ENCODE data around the gene DAPP1.

DAPP1 gene

DNA sequence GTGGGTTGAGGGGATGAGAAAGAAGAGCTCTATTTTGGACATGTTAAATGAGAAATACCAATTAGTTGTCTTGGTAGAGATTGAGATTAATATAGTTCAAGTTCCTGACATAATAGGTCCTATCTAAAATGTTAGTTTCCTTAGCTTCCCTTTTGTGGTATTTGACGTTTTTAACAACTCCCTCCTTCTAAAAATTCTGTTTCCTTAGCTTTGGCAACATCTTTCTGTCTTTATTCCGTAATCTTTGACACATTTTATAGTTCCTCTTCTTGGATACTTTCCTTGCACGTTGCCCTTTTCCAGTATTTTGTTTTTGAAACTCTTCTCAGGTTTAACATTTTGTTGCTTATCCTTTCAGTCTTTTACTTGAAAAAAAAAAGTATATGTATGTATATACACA, 40.7 kb downstream of the DAPP1 start:
- no peak for DNase-seq

DNA sequence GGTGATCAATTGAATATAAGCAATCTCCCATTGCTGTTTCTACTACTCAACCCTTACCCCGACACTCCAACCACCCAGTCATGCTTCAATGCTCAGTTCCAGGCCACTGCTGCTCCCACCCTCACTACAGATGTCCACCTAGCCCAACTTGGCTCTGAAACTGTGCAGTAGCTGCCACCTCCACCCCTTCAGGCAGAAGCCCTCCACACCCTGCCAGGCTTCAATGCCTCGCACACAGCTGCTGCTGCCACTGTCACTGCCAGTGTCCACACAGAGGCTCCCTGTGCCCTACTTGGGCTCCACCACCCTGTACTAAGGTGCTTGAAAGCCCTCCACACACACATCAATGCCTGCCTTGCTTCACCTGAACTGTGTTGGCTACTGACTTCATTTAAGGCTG, 43.0 kb downstream of the DAPP1 start:
- DNase-seq = no peak

DNA sequence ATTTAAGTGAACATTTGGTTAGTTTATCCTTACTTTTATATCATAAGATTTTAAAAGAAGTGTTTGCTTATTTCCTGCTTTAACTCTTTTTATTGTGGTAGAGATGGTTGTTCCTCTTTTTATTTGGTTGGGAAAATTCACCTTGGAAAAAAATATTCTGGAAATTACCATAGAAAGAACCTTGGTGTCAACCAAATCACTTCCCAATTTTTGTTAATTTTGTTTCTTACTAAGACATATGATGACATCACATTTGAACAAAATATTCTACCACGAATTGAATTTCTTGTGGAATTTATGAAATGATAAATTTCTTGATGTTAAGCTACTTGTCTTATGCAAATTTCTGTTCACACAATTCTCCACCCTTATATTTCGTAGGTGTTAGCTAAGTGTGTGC, 43.9 kb downstream of the DAPP1 start:
- DNase-seq = no peak

DNA sequence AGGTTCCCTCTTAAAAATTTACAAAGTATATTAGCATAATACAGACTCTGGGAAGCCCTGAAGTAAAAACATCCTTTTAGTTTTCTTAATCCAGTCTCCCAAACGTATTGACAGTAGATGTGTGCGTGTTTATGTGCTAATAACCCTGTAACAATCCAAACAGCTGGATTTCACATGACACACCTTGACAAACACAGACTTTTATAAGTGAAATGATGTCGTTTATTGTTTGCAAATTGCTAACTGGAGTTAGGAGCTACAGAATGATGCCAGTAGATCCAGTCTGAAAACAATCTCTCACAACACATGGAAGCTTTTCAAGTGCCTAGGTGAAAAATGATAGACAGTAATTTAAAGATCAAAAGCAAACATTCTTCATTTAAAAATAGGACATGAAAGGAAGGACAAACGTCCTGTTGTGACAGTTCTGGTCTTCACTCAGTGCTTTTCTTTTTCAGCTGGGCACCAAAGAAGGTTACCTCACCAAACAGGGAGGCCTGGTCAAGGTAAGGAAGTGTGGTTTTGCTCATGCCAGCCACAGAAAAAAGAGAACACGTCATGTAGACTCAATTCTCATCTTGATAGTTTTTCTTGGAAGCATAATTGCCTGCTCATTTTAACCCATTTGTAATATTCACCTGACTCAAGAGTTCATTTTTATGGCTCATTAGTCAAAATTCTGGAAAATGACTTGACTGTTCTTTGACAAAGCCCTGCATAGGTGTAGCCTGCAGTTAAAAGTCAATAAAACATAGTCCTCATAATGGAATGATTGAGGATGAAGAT, 44.7 kb downstream of the DAPP1 start:
- no peak for DNase-seq

DNA sequence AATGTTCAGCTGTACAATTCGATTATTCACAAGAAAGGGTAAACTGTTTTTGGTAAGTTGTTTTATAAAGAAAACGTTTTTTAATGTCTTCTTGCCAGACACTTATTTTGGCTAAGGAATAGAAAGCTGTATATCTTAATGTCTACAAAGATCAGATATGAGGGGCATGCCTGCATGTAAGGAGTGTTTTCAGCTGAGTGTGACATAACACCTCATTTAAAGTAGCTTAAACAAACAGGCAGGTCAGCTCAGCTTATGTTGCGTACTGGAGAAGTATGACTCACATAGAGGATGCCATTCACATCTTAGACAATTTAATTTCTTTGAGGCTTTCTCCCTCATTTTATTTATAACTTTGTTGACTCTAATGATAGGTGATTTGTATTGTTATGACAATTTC, 47.2 kb downstream of the DAPP1 start:
- DNase-seq = no peak

DNA sequence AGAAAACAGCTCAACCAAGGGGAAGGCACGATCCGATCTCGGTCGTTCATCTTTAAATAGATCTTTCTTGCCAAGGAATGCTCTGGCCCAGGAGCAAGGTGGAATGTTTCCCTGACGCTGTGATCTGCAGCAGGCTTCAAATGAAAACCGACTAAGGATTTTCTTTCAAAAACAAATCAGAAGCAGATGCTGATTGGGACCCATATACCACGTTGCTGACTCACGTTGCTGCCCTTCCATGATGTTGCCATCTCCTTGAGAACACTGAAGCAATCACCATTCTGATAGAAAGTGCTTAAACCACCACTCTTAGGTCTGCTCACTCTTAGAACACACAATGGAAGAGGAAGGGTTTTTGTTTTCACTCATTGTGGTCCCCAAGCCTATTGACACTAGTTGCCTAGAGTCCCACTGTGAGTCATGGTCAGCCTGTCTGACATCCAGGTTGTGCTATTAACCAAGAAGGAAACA, 51.5 kb downstream of the DAPP1 start:
- no peak for DNase-seq

DNA sequence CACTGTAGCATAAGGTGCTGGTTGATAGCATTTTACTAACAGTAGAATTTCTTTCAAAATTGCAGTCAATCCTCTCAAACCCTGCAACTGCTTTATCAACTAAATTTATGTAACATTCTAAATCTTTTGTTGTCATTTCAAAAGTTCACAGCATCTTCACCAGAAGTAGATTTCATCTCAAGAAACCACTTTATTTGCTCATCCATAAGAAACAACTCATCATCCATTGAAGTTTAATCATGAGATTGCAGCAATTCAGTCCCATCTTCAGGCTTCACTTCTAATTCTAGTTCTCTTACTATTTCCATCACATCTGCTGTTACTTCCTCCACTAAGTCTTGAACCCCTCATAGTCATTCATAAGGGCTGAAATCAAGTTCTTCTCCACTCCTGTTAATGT, 55.9 kb downstream of the DAPP1 start:
- no peak for DNase-seq

DNA sequence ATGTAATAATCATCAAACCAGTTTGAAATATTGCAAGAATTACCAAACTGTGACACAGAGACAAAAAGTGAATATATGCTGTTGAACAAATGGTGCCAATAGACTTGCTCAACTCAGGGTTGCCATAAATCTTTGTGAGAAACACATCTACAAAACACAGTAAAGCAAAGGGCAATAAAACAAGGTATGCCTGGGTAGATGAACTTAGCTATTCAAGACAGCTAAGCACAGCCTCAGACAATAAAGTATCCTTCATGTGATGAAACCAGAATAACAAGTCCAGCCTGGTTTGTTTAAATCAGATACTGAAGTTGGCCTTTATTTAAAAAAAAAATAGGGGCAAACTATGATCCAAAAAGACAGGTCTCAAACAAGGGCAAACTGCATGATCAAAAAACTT, 58.4 kb downstream of the DAPP1 start:
- no peak for DNase-seq

DNA sequence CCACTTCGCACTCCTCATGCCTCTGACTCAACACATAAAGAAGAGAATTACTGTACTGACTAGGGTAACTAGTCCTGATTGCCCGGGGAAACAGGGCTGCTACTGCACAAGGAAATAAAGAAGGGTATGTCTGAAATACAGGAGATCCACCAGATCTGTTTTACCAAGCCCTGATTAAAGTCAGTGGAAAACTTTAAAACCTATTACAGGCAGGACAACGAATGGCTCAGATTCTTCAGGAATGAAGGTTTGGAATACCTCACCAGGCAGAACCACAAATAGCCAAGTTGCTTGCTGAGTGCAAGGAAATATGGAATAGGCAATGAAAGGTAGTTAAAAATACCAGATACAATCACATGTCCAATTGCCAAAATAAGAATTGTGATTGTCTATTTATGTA, 60.3 kb downstream of the DAPP1 start:
- DNase-seq = no peak

DNA sequence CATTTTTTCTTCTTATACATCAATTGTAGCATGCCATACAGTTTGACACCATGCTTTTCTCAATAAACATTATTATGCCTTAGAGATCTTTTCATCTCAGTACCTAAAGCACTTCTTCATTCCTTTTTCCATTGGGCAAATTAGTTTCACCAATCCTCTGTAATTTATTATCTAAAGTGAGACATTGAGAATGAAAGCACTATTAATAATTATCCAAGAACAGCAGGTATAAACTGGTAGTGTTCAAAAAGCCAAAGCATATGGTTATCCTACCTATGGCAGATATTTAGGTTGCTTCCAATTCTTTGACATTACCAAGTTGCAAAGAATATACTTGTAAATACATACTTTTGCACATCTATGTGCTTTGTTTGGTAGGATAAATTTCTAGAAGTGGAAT, 62.0 kb downstream of the DAPP1 start:
- DNase-seq = no peak

DNA sequence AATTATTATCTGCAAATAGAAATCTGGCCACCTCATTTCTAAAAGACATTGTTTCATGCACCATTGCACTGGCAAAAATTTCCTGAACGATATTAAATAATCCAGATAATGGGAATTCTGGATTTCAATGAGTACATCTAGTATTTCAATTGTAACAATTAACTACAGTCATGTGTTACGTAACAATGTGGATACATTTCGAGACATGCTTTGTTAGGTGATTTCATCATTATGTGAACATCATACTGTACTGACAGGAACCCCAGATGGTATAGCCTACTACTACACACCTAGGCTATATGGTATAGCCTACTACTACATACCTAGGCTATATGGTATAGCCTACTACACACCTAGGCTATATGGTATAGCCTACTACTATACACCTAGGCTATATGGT, 62.8 kb downstream of the DAPP1 start:
- no peak for DNase-seq

DNA sequence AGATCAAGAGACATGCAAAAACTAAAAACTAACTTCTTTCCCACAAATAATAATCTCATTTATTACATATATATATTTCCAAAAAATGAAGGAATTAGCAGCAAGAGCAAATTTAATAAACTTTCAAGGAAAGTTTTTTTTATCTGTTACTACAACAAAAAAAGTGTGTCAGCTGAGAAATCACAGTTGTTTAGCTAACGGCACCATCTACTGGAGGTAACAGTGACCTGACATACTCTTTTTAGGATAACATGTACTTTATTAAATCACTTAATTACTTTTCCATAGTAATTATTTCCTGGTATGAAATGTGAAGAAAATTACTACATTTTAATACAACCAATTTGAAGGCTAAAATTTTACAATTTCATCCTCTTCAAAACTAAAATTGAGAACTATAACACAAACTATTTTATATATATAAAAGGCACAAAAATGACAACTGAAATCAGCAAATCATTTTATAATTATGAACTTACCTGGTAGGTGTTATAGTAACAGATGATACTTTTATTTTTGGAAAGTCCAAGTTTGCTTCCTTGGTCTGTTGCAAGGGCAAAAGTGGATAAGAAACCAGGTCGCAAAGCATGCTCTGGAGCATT, 68.5 kb downstream of the DAPP1 start:
- no peak for DNase-seq

DNA sequence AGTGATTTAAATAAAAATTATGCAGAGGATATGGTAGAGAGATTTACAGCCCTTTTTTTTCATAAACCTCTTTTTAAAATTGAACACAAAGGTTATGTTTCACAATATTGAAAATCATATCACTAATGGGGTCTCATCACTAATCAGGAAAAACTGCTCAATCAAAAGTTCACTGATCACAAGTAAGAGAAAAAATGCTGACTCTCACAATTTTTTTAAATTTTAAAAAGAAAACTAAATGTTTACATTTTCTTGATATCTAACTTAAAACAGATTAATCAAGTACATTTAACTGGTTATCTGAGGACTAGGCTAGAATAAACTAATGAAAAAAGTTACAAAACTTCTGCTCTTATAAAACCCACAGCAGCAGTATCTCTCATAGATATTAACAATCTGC, 69.1 kb downstream of the DAPP1 start:
- DNase-seq = no peak

DNA sequence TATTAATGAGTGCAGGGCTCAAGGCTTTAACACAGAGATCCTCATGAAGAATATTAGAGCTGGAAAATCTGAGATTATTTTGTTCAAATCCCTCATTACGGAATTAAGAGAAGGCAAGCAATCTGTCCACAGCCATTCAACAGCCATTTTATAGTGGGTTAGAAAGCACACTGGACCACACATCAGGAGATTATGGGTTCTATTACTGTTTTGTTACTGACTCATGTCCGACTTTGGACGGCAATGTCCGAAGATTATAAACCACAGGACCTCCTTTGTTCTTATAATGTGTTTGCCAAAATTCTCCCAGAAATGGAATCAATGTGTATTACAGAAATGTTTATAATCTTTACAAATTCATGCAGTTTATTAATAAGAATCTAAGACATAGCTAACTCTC, 69.5 kb downstream of the DAPP1 start:
- no peak for DNase-seq

DNA sequence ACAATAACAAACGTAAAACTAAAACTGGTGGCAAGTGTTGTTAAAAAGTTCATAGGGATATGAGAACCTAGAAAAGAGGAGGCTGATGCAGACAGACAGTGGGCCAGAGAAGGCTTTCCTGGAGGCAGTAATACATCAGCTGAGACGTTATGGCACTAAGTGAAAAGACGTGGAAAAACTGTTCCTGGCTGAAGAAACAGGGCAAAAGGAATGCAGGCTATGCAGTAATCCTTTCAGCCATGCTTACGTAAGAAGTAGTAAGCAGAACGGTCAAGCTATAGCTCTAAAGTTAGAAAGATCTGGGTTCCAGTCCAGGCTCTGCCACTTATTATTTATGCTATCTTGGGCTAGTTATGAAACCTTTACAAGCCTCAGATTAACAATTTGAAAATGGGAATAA, 71.2 kb downstream of the DAPP1 start:
- no peak for DNase-seq

DNA sequence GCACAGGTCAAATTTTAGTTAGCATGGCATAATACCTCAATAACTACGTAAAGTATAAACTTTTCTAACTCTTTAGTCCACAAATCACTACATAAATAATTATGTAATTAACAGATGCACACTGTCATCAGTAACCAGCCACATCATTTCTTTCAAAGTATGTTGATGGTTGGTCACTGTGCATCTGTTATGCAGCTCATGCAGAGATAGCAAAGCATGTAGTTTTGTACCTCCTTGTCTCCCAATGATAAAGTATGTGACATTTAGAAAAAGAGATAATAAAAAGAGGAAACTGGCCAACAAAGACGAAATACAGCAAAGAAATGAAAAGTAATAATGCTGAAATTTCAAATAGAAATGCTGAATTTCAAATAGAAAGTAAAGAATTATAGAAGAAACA, 74.7 kb downstream of the DAPP1 start:
- DNase-seq = no peak

DNA sequence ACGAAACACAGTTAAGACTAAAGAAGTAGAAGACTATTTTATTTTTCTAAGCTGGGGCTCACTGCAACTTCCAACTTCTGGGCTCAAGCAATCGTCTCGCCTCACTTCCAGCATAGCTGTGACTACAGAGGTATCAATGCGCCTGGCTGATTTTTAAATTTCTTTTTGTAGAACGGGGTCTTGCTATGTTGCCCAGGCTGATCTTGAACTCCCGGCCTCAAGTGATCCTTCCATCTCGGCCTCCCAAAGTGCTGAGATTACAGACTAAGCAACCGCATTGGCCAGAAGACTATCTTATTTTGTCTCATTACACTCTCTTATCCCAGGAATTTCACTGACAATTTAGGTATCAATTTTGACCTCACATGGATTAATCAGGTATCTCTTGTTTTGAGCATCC, 76.4 kb downstream of the DAPP1 start:
- DNase-seq = no peak

DNA sequence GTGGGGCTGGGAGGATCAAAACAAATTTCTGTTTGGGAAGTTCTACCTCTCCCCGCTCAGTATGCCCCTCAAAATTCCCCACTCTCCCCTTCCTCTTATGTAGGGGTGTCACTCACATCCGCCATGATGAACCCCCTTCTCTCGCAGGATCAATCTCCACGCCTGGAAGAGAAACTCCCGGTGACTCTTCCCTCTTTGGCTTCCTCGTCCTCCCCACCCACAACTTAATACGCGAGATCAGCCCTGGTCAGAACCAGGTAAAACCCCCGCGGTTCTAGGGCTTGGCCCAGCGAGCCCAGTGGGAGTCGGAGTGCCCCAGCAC, 77.2 kb downstream of the DAPP1 start:
- no peak for DNase-seq

DNA sequence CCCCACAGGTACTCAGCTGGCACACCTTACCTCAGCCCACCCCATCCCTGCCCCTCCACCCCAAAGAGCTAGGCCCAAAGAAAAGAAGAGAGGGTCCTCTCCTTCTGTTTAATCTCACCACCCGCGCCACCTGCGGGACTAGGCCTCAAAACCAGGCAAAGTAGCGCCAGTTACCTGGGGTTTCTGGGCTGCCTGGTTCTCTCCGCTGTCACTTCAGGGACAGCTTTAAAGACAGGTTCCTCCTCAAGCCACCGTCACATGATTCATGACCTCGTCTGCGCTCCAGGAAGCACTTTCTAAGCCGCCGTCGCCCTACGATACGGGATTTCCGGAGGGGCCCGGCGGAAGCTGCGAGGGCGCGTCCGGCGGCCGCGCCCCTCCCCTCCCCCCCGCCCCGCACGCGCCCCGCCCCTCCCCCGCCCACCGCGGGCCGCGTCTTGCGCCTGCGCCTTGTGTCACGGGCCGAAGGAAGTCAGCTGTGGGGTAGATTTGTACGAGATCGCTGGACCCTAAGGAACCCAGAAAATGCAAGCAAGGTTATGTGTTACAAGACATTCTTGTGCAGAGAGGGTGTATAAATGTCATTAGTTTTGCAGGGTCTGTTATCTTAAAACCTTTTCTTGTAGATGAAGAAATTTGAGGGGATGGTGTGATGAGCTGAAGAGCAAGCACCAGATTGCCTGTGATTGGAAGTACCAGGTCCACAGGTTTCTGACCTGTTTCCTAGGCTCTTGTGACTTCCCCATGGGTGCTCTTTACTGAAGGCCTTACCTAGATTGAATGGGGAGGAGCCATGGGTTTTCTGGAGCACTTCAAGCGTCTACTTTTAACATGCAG, 77.8 kb downstream of the DAPP1 start, which contains the start of gene LAMTOR3:
TSS of gene LAMTOR3 (minus strand) at position 267 of the 837 bp plus-strand sequence. CDS start 464 bp downstream, outside the sequence.
- DNase-seq = peak; percentile 86

DNA sequence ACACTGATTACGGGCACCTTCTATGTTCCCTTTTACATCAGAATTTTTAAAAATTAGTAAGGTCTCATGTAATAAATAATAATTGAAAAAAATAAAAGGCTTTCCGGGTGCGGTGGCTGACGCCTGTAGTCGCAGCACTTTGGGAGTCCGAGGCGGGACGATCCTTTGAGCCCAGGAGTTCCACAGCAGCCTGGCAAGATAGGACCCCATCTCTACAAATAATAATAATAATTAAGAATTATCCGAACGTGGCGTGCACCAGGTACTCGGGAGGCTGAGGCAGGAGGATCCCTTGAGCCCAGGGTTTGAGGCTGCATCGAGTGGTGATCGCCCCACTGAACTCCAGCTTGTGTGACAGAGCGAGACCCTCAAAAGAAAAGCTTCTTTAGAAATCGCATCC, 78.4 kb downstream of the DAPP1 start:
- no peak for DNase-seq

DNA sequence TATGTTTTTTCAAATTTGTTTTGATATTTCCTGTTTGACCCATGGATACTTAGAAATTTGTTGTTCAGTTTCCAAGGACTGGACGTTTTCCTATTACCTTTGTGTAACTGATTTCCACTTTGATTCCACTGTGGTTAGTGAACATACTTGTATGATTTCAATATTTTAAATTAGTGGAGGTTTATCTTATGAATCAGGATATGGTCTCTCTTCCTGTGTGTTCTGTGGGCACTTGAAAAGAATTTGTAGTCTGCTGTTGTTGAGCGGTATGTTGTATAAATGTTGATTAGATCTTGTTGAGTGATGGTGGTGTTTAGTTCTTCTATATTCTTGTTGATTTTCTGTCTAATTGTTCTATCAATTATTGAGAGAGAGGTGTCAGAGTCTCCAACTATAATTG, 98.8 kb downstream of the DAPP1 start:
- DNase-seq = no peak

DNA sequence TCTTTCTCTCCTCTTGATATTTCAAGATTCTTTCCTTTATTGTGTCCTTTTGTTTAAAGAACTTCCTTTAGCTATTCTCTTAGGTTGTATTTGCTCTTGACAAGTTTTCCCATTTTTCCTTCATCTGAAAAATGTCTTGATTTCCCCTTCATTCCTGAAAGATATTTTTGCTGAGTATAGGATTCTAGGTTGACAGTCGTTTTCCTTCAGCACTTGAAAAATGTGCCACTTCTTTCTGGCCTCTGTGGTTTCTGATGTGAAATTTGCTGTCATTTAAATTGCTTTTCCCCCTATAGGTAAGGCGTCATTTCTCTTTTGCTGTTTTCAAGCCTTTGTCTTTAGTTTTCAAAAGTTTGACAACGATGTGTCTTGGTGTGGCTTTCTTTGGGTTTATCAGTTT, 100.9 kb downstream of the DAPP1 start:
- DNase-seq = no peak

DNA sequence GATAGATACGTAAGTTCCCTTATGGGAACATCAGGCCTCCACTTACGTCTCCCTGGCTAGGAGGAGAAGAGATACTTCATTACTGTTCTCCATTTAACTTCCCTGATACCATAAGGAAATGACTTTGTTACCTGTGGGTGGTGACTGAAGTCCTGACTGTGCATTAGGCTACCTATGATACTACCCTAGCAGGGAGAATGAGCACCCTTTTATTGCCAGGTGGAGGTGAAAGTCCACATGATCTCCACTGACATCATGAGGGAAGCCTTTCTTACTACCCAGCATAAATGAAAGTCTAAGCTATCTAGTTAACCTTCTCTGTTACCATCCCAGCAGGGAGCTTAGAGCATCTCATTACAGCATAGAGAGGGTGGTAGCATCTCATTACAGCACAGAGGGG, 102.0 kb downstream of the DAPP1 start:
- no peak for DNase-seq

Measured in stimulated activated CD4-positive, alpha-beta T cell treated with anti-CD3 and anti-CD28 coated beads, Interleukin-4, amount 100 ng/mL, for 1 hour (primary cell).